ENCODE results near the gene PLEKHG4. TPM values are rescaled to one million over a fixed set of nuclear protein-coding genes. Genes with fewer than 3 reads are reported as not detected.

Gene PLEKHG4
- total RNA-seq, 1 donor from 2014 or later = 9.5 TPM

GRCh38 chr16:67246081-67246755 lies 33.1 kb upstream of the PLEKHG4 start:
- H3K4me1 Mint-ChIP-seq (ENCODE audit: unreplicated experiment) = peaks cover 58% of the 10 kb centered on the region
- H3K36me3 Mint-ChIP-seq (ENCODE audit: low read depth, unreplicated experiment) = peaks cover 4% of the 10 kb centered on the region
- peak overlapping the region; percentile 94 for H3K4me3 Mint-ChIP-seq (ENCODE audit: unreplicated experiment)
- DNase-seq (ENCODE audit: low spot score) = peak; percentile 81
- no peaks in the 10 kb centered on the region for H3K9me3 Mint-ChIP-seq (ENCODE audit: unreplicated experiment)
- TF ChIP-seq CTCF (IDR thresholded peaks at IDR 0.05; ENCODE audit: unreplicated experiment) = no peak
- peaks cover 16% of the 10 kb centered on the region for H3K27me3 Mint-ChIP-seq (ENCODE audit: unreplicated experiment)
- H3K27ac Mint-ChIP-seq (ENCODE audit: unreplicated experiment) = peak overlapping the region; percentile 48

GRCh38 chr16:67246756-67247191 lies 32.6 kb upstream of the PLEKHG4 start:
- Mint-ChIP-seq H3K4me3 (ENCODE audit: unreplicated experiment) (peak overlapping the region; percentile 94), H3K27ac (ENCODE audit: unreplicated experiment) (peak overlapping the region; percentile 48), H3K4me1 (ENCODE audit: unreplicated experiment) (peaks cover 56% of the 10 kb centered on the region), H3K27me3 (ENCODE audit: unreplicated experiment) (peaks cover 16% of the 10 kb centered on the region), H3K36me3 (ENCODE audit: low read depth, unreplicated experiment) (peaks cover 4% of the 10 kb centered on the region), H3K9me3 (ENCODE audit: unreplicated experiment) (no peaks in the 10 kb centered on the region)
- TF ChIP-seq CTCF (IDR thresholded peaks at IDR 0.05; ENCODE audit: unreplicated experiment) = no peak
- no peak for DNase-seq (ENCODE audit: low spot score)

- H3K4me3 Mint-ChIP-seq (ENCODE audit: unreplicated experiment) = peak within 1 kb of the TSS; percentile 94
- peak within 1 kb of the TSS; percentile 77 for H3K27ac Mint-ChIP-seq (ENCODE audit: unreplicated experiment)
- peaks cover 16% of the 10 kb centered on the region for H3K27me3 Mint-ChIP-seq (ENCODE audit: unreplicated experiment)
- H3K36me3 Mint-ChIP-seq (ENCODE audit: low read depth, unreplicated experiment) = peaks cover 4% of the 10 kb centered on the region
- DNase-seq (ENCODE audit: low spot score) = peak; percentile 99
- no peaks in the 10 kb centered on the region for H3K9me3 Mint-ChIP-seq (ENCODE audit: unreplicated experiment)
- TF ChIP-seq CTCF (IDR thresholded peaks at IDR 0.05; ENCODE audit: unreplicated experiment) = no peak
- H3K4me1 Mint-ChIP-seq (ENCODE audit: unreplicated experiment) = peaks cover 57% of the 10 kb centered on the region
Measured at GRCh38 chr16:67247192-67248072, 31.9 kb upstream of the PLEKHG4 start, which contains the start of gene FHOD1. Gene FHOD1 (minus strand): TSS chr16:67247481. CDS start chr16:67247410, 71 bp downstream.

- Mint-ChIP-seq H3K36me3 (ENCODE audit: low read depth, unreplicated experiment) (peaks cover 4% of the 10 kb centered on the region), H3K27ac (ENCODE audit: unreplicated experiment) (peak overlapping the region; percentile 62), H3K27me3 (ENCODE audit: unreplicated experiment) (peaks cover 14% of the 10 kb centered on the region), H3K4me3 (ENCODE audit: unreplicated experiment) (peak overlapping the region; percentile 94), H3K4me1 (ENCODE audit: unreplicated experiment) (peaks cover 59% of the 10 kb centered on the region), H3K9me3 (ENCODE audit: unreplicated experiment) (no peaks in the 10 kb centered on the region)
- no peak for TF ChIP-seq CTCF (IDR thresholded peaks at IDR 0.05; ENCODE audit: unreplicated experiment)
- DNase-seq (ENCODE audit: low spot score) = no peak
Measured at GRCh38 chr16:67248073-67248400, 31.3 kb upstream of the PLEKHG4 start.

All from endothelial cell (in vitro differentiated cells).